Smooth muscle cell (in vitro differentiated cells): ENCODE results near the gene PKD1. TPM values are rescaled to one million over a fixed set of nuclear protein-coding genes. Genes with fewer than 3 reads are reported as not detected.

Source experiments
- DNase-seq: peaks from one replicate; lab custom pipeline; 2025; ENCODE audit not compliant: unreplicated experiment; lab: John Stamatoyannopoulos, UW
- H2AFZ ChIP-seq: fragments of 200-600 bp; sonication (generic); 2 replicates; pipeline ENCODE4 v1.6.0; 2016; ENCODE audit warnings: antibody characterized with exemption, low read depth, mild to moderate bottlenecking
- H3F3A ChIP-seq: fragments of 200-600 bp; sonication (generic); 2 replicates; pipeline ENCODE4 v1.6.0; 2017; ENCODE audit warnings: antibody characterized with exemption, low read depth
- H3K27ac ChIP-seq: fragments of 200-600 bp; sonication (generic); 2 replicates; pipeline ENCODE4 v1.5.1; 2016; ENCODE audit warnings: low read depth, mild to moderate bottlenecking
- H3K27me3 ChIP-seq: fragments of 200-600 bp; sonication (generic); 2 replicates; pipeline ENCODE4 v1.6.1; 2016; ENCODE audit warnings: low read depth, mild to moderate bottlenecking
- H3K36me3 ChIP-seq: fragments of 200-600 bp; sonication (generic); 2 replicates; pipeline ENCODE4 v1.5.1; 2016; ENCODE audit warnings: low read depth
- H3K4me1 ChIP-seq: fragments of 200-600 bp; sonication (generic); 2 replicates; pipeline ENCODE4 v1.5.1; 2016; ENCODE audit warnings: low read depth
- H3K4me2 ChIP-seq: fragments of 200-600 bp; sonication (generic); 2 replicates; pipeline ENCODE4 v1.6.0; 2016; ENCODE audit warnings: mild to moderate bottlenecking
- H3K4me3 ChIP-seq: fragments of 200-600 bp; sonication (generic); 2 replicates; pipeline ENCODE4 v1.5.1; 2016; ENCODE audit warnings: mild to moderate bottlenecking
- H3K79me2 ChIP-seq: fragments of 200-600 bp; sonication (generic); 2 replicates; pipeline ENCODE4 v1.6.0; 2016; ENCODE audit warnings: low read depth, mild to moderate bottlenecking
- H3K9ac ChIP-seq: fragments of 200-600 bp; sonication (generic); 2 replicates; pipeline ENCODE4 v1.6.0; 2016; ENCODE audit warnings: low read depth
- H3K9me3 ChIP-seq: fragments of 200-600 bp; sonication (generic); replicated peaks from 2 replicates; pipeline ENCODE4 v1.5.1; 2016; ENCODE audit warnings: low read depth
- H4K20me1 ChIP-seq: fragments of 200-600 bp; sonication (generic); 2 replicates; pipeline ENCODE4 v1.6.0; 2016; ENCODE audit warnings: low read depth
- WGBS: methylation state at CpG from one replicate; pipeline ENCODE4 v1.1.7; 2016; ENCODE audit warnings: low lambda C conversion rate; 5-methylcytosine and 5-hydroxymethylcytosine counted together
- polyA plus RNA-seq: library from polyadenylated mRNA; unstranded; fragments of >200 nt; fragmentation: Nextera tagmentation; extraction: Ambion mirVana; gene quantifications from 2 replicates; pipeline ENCODE4 v1.2.1, GENCODE V29; 2016
- total RNA-seq: library from RNA; depleted of rRNA; stranded (reverse); fragments of >200 nt; gene quantifications from 2 replicates; pipeline ENCODE4 v1.2.3, GENCODE V29; 2014
- TF ChIP-seq, protein P1 (sequence below): fragments of 200-600 bp; sonication (generic); IDR thresholded peaks from 2 replicates; pipeline ENCODE4 v1.5.1; 2017; ENCODE audit warnings: borderline replicate concordance, mild to moderate bottlenecking, antibody characterized with exemption; ENCODE audit not compliant: insufficient read depth, poor library complexity, severe bottlenecking

PKD1 gene
- total and polyA plus RNA-seq, 2 experiments from 2014 or later, result 47.9 to 70.1 TPM

DNA sequence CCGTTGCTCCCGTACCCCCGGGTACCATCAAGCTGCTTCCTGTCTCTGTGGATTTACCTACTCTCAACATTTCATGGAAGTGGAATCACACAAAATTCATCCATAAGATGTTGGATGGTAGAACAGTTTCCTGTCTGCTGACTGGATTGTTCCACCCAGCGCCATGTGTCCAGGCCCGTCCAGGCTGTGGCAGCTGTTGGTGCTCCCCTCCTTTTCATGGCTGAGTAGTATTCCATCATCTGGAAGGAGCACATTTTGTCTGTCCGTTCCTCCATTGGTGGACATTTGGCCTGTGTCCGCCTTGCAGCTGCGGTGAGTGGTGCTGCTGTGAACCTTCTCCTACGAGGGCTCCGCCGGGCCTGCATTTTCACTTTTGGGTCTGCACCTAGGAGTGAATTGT, 69.6 kb downstream of the PKD1 start:
- WGBS, result 100% methylated on average over 11 of the region's 11 CpGs

DNA sequence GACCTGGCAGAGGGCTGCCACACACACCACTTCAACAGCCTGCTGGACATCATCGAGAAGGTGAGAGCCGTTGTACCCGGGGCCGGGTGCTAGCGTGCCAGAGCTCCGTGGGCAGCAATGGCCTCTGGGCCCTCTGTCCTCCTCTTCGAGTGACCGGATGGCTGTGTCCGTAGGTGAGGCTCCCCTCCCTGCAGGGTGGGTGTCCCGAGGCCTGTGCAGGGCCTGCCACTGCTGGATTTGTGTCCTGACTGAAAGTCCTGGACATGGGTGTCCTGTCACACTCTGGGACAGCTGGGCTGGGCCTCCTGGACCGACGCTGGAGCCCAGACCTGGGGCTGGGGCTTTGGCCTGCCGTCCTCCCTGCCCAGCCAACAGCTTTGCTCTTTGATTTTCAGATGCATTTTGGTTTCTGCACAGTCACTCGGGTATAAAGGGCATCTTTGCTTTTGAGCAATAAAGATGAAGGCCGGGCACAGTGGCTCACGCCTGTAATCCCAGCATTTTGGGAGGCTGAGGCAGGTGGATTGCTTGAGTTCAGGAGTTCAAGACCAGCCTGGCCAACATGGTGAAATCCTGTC, 71.2 kb downstream of the PKD1 start:
- H3K79me2 ChIP-seq, result no peaks in the 10 kb centered on the region
- no peaks in the 10 kb centered on the region for H4K20me1 ChIP-seq
- H3K27ac ChIP-seq, result no peak overlapping the region
- no peak for DNase-seq
- H3K9ac ChIP-seq, result no peak overlapping the region
- H3K4me3 ChIP-seq, result no peak overlapping the region
- no peak overlapping the region for H3K4me2 ChIP-seq
- H3K36me3 ChIP-seq, result peaks cover 5% of the 10 kb centered on the region
- TF ChIP-seq, protein P1, sequence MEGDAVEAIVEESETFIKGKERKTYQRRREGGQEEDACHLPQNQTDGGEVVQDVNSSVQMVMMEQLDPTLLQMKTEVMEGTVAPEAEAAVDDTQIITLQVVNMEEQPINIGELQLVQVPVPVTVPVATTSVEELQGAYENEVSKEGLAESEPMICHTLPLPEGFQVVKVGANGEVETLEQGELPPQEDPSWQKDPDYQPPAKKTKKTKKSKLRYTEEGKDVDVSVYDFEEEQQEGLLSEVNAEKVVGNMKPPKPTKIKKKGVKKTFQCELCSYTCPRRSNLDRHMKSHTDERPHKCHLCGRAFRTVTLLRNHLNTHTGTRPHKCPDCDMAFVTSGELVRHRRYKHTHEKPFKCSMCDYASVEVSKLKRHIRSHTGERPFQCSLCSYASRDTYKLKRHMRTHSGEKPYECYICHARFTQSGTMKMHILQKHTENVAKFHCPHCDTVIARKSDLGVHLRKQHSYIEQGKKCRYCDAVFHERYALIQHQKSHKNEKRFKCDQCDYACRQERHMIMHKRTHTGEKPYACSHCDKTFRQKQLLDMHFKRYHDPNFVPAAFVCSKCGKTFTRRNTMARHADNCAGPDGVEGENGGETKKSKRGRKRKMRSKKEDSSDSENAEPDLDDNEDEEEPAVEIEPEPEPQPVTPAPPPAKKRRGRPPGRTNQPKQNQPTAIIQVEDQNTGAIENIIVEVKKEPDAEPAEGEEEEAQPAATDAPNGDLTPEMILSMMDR, result no peak
- 98% methylated on average over 16 of the region's 16 CpGs for WGBS
- H3K27me3 ChIP-seq, result no peaks in the 10 kb centered on the region
- no peaks in the 10 kb centered on the region for H3K9me3 ChIP-seq
- H2AFZ ChIP-seq, result no peak overlapping the region
- H3F3A ChIP-seq, result no peaks in the 10 kb centered on the region
- H3K4me1 ChIP-seq, result no peaks in the 10 kb centered on the region

More for the DNA sequence above, 69.6 kb downstream of the PKD1 start:
- no peaks in the 10 kb centered on the region for H3K27me3 ChIP-seq
- TF ChIP-seq, protein P1, result no peak
- H3K9me3 ChIP-seq, result no peaks in the 10 kb centered on the region
- no peaks in the 10 kb centered on the region for H3K79me2 ChIP-seq
- H3K27ac ChIP-seq, result no peak overlapping the region
- H3K4me1 ChIP-seq, result no peaks in the 10 kb centered on the region
- no peaks in the 10 kb centered on the region for H4K20me1 ChIP-seq
- no peak overlapping the region for H3K4me3 ChIP-seq
- peaks cover 5% of the 10 kb centered on the region for H3K36me3 ChIP-seq
- DNase-seq, result no peak
- no peaks in the 10 kb centered on the region for H3F3A ChIP-seq
- no peak overlapping the region for H3K9ac ChIP-seq
- no peak overlapping the region for H3K4me2 ChIP-seq
- no peak overlapping the region for H2AFZ ChIP-seq

DNA sequence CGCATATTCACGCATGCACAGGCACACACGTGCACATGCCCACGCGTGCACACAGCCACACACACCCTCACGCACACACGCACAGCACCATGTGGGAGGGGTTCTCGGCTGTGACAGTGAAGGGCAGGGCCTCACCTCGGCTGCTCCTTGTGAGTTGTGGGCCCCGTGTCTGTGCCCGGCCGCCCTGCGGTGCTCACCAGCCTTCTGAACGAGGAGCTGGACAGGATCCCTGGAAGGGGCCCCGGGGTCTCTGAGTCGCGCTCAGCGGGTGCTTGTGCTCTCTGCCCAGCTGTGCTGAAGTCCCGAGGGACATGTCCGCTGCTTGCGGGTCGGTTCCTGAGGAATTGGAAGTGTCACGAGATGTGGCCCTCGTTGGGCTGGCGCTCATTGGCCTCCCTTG, 71.8 kb downstream of the PKD1 start:
- Histone ChIP-seq H3K27me3 (no peaks in the 10 kb centered on the region), H3K27ac (no peak overlapping the region), H3F3A (no peaks in the 10 kb centered on the region), H3K4me1 (no peaks in the 10 kb centered on the region), H4K20me1 (no peaks in the 10 kb centered on the region), H3K9ac (no peak overlapping the region), H3K36me3 (peaks cover 5% of the 10 kb centered on the region), H3K79me2 (no peaks in the 10 kb centered on the region), H3K4me3 (no peak overlapping the region), H3K9me3 (no peaks in the 10 kb centered on the region), H2AFZ (no peak overlapping the region), H3K4me2 (no peak overlapping the region)
- no peak for DNase-seq
- TF ChIP-seq, protein P1, result no peak
- 97% methylated on average over 25 of the region's 25 CpGs for WGBS

DNA sequence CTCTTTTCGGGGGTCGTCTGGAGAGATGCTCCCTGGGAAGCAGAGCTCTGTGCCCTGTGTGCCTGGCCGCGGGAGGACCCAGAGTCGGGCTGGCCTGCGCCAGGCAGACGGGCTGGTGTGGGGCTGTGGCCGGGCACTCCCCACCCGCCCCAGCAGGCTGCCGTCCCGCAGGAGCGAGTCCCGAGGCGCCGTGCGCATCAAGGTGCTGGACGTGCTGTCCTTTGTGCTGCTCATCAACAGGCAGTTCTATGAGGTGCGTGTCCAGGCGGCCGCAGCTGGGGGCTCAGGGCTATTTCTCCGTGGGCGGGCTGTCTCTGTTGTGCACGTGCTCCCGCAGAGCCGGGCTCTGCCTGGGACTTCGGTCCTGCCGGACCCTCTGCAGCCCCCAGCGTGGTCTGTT, 72.9 kb downstream of the PKD1 start:
- Histone ChIP-seq H3K4me1 (no peaks in the 10 kb centered on the region), H3F3A (no peaks in the 10 kb centered on the region), H3K9me3 (no peaks in the 10 kb centered on the region), H3K36me3 (peaks cover 5% of the 10 kb centered on the region), H3K9ac (no peak overlapping the region), H3K27ac (no peak overlapping the region), H2AFZ (no peak overlapping the region), H4K20me1 (no peaks in the 10 kb centered on the region), H3K79me2 (no peaks in the 10 kb centered on the region), H3K4me3 (no peak overlapping the region), H3K4me2 (no peak overlapping the region), H3K27me3 (no peaks in the 10 kb centered on the region)
- TF ChIP-seq, protein P1, result no peak
- 95% methylated on average over 19 of the region's 28 CpGs for WGBS
- DNase-seq, result no peak
